Erythroblast (primary cell): ENCODE measurements around the gene APOO.

Source experiments
- GATA1 ChIP-seq: IDR thresholded peaks from 2 replicates; pipeline ENCODE4 v1.6.1; 2011; ENCODE audit warnings: low read depth, mild to moderate bottlenecking, control low read depth, low read length, moderate library complexity
- POLR2A ChIP-seq: IDR thresholded peaks from 2 replicates; pipeline ENCODE4 v1.6.1; 2011; ENCODE audit warnings: mild to moderate bottlenecking, low read length

DNA sequence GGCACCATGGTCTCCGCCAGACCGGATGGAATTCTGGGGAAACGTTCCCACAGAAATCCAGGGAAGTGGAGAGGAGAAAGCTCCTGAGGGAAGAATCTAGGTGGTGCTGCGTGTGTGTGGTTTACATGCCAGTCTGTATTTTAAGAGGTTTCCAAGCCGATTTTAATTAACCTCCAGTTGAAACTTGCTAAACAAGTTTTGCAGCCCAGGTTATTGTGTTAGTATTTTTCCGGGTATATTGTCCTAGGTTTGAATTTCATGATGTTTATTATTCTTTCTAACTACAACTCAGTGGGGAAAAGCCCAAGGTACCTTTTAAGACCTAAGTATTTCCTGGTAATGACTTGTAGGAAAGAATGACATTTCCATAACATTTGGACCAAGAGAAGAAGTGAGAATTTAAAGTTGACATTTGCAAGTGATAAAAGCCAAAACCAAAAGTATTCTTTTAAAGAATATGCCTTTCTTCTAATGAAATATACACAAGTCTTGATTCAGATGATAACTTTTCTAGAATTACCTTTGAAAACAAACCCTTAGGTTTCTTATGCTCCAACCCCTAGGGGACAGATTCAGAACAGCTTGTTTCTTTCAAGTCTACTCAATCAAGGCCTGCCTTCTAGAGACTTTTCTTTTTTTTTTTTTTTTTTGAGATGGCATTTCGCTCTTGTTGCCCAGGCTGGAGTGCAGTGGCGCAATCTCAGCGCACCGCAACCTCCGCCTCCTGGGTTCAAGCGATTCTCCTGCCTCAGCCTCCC is 110.2 kb downstream of the APOO start:
- TF ChIP-seq GATA1 = no peak
- no peak for TF ChIP-seq POLR2A
